MM.1S (cell line): ENCODE data around the gene TECPR2.

Experiments used
- CTCF ChIP-seq: fragments of 300-600 bp; sonication (generic); IDR thresholded peaks from 2 replicates; pipeline ENCODE4 v1.5.1; 2016; ENCODE audit warnings: antibody characterized with exemption, low read length, mixed read lengths
- EZH2 ChIP-seq: fragments of 300-600 bp; sonication (generic); optimal IDR thresholded peaks from 2 replicates; pipeline ENCODE3; 2017; ENCODE audit warnings: low read depth, mild to moderate bottlenecking, antibody characterized with exemption, low read length, mixed read lengths
- EZH2phosphoT487 ChIP-seq: fragments of 300-600 bp; sonication (generic); IDR thresholded peaks from 2 replicates; pipeline ENCODE4 v1.6.1; 2018; ENCODE audit warnings: antibody characterized with exemption, low read length

- TF ChIP-seq CTCF (no peak), EZH2phosphoT487 (no peak), EZH2 (no peak)
Measured at GRCh38 chr14:102473559-102473958, 110.8 kb downstream of the TECPR2 start.
